AG09309 (cell line): ENCODE results near the gene ANGEL2.
"Not testable (repeated sequence)": the region's sequence is repeated elsewhere in the genome, so short reads cannot be mapped to it uniquely, and the experiment has no call there.

ENCODE experiments used
- DNase-seq: peaks from one replicate; pipeline ENCODE4 v3.0.0-alpha.2; 2010; ENCODE audit warnings: low read depth
- H3K4me3 ChIP-seq: 2 replicates; pipeline ENCODE4 v1.5.1; 2011; ENCODE audit warnings: mild to moderate bottlenecking, low read depth, low read length, moderate library complexity; ENCODE audit not compliant: control insufficient read depth
- TF ChIP-seq, protein P1 (sequence below): IDR thresholded peaks from 2 replicates; pipeline ENCODE4 v1.5.1; 2011; ENCODE audit warnings: mild to moderate bottlenecking, low read depth, low read length, inconsistent platforms; ENCODE audit not compliant: insufficient read depth, control insufficient read depth; ENCODE audit errors: missing control alignments

Gene ANGEL2

DNA sequence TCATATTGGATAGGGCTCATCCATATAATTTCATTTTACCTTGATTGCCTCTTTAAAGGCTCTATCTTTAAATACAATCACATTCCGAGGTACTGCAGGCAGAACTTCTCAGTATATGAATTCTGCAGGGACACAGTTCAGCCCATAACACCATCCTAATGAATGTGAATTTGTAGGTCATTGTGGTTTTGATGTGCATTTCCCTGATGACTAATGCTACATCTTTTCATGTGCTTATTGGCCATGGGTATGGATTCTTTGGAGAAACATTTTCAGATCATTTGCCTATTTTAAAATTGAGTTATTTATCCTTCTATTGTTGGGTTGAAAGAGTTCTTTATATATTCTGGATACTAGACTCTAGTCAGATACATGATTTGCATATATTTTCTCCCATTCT, 25.8 kb upstream of the ANGEL2 start:
- peak; percentile 4 for DNase-seq
- no peak overlapping the region for H3K4me3 ChIP-seq
- TF ChIP-seq, protein P1, sequence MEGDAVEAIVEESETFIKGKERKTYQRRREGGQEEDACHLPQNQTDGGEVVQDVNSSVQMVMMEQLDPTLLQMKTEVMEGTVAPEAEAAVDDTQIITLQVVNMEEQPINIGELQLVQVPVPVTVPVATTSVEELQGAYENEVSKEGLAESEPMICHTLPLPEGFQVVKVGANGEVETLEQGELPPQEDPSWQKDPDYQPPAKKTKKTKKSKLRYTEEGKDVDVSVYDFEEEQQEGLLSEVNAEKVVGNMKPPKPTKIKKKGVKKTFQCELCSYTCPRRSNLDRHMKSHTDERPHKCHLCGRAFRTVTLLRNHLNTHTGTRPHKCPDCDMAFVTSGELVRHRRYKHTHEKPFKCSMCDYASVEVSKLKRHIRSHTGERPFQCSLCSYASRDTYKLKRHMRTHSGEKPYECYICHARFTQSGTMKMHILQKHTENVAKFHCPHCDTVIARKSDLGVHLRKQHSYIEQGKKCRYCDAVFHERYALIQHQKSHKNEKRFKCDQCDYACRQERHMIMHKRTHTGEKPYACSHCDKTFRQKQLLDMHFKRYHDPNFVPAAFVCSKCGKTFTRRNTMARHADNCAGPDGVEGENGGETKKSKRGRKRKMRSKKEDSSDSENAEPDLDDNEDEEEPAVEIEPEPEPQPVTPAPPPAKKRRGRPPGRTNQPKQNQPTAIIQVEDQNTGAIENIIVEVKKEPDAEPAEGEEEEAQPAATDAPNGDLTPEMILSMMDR: no peak

DNA sequence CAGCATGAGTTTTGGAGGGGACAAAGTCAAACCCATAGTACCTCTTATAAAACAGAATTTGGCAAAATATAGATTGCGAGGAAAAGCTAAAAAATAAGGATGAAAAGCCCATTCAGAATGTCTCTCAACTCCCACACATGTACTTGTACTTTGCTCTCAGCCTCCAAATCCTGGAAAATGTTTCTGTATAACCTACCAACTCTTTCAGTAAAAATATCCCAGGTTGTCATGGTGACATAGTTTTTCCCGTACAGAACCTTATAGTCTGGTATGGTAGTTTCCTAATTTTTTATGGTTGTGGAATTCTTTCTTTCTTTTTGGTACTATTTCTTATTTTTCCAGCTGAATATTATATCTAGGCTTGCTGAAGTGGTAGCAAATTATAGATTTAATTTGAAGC, 19.9 kb upstream of the ANGEL2 start:
- no peak overlapping the region for H3K4me3 ChIP-seq
- DNase-seq: no peak
- TF ChIP-seq, protein P1: no peak

DNA sequence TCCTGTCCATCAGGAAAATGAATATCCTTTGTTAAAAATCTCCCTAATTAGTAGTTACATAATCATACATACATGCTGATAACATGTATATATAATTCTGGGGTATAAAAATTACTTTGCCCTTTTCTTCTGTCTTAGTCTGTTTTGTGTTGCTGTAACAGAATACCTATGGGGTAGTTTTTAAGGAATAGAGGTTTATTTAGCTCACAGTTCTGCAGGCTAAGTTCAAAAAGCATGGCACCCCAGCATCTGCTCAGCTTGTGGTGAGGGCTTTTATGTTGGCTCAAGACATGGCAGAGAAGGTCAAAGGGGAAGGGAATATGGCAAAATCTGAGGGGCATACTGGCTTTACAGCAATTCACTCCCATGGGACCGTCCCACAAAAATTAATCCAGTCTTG, 19.0 kb upstream of the ANGEL2 start:
- no peak for DNase-seq
- no peak overlapping the region for H3K4me3 ChIP-seq
- TF ChIP-seq, protein P1: no peak

DNA sequence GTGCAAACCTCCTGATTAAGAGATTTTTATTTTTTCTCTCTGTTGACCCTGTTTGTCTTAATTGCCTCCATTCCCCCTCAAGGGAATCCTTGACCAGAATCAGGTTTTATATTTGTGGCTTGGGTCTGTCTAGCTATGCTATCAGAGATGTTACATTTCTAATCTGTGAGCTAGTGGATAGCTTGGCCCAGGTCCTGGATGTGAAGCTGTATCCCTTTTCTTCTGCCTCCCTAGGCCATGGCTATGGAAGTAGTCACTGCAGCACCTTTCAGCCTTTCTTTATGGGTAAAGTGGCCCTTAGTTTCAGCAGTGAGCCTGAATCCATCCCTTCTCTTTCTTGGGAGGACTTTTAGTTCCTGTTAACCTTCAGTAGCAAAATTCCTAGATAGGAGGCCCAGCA, 17.0 kb upstream of the ANGEL2 start:
- DNase-seq: no peak
- TF ChIP-seq, protein P1: no peak

DNA sequence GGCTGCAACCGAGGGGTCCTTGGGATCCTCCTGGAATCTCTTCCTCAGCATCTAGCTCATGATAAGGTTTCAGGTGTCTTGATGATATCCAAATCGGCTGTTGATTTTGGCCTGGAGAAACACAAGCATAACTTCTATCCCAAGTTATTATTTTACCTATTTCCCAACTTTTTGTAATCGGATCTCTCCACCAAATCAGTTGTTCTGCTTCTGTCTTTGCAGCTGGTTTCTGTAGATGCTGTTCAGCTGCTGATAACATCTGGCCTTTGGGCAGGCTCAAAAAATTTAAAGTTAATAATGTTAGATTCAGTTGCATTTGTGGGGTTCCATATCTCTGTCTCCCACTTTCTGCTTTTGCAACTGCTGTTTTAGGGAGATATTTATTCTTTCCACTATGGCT, 11.4 kb upstream of the ANGEL2 start:
- not testable (repeated sequence) for H3K4me3 ChIP-seq, DNase-seq

More for the DNA sequence above, 17.0 kb upstream of the ANGEL2 start:
- no peak overlapping the region for H3K4me3 ChIP-seq

DNA sequence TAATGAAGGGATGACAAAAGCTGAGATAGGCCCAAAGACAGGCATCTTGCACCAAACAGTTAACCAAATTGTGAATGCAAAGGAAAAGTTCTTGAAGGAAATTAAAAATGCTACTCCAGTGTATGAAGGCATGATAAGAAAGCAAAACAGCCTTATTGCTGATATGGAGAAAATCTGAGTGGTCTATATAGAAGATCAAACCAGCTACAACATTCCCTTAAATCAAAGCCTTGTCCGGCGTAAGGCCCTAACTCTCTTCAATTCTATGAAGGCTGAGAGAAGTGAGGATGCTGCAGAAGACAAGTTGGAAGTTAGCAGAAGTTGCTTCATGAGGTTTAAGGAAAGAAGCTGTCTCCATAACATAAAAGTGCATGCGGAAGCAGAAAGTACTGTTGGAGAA, 4.3 kb upstream of the ANGEL2 start:
- TF ChIP-seq, protein P1: no peak
- H3K4me3 ChIP-seq: no peak overlapping the region
- DNase-seq: no peak

DNA sequence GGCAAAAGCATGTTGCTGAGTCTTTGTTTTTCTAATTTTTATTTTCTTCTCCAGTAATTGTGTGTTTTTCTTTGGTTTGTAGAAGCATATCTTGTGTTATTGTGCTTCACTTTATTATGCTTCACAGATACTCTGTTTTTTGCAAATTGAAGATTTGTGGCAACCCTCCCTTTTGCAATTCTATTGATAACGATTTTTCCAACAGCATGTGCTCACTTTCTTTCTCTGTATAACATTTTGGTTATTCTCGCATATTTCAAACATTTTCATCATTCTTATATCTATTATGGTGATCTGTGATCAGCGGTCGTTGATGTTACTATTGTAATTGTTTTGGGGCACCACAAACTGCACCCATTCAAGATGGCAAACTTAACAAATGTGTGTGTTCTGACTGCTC, 3.8 kb upstream of the ANGEL2 start:
- TF ChIP-seq, protein P1: no peak
- DNase-seq: no peak
- H3K4me3 ChIP-seq: no peak overlapping the region
